Astrocyte of the cerebellum (primary cell): ENCODE data around the gene ADAMTS17.

Experiments used
- DNase-seq: peaks from one replicate; pipeline ENCODE4 v3.0.0-alpha.2; 2011; ENCODE audit warnings: low read depth
- H3K4me3 ChIP-seq: 2 replicates; pipeline ENCODE4 v1.5.1; 2011; ENCODE audit warnings: mild to moderate bottlenecking, low read depth, low read length, moderate library complexity
- in situ Hi-C: cut with HindIII; loops from 2 replicates; pipeline ENCODE4 v1.10.0; 2017; ENCODE audit warnings: low sequenced_read_pairs
- TF ChIP-seq, protein P1 (sequence below): IDR thresholded peaks from 2 replicates; pipeline ENCODE4 v1.5.1; 2012; ENCODE audit warnings: low read length, low read depth, moderate library complexity, mild to moderate bottlenecking; ENCODE audit errors: missing control alignments

The ADAMTS17 gene

DNA sequence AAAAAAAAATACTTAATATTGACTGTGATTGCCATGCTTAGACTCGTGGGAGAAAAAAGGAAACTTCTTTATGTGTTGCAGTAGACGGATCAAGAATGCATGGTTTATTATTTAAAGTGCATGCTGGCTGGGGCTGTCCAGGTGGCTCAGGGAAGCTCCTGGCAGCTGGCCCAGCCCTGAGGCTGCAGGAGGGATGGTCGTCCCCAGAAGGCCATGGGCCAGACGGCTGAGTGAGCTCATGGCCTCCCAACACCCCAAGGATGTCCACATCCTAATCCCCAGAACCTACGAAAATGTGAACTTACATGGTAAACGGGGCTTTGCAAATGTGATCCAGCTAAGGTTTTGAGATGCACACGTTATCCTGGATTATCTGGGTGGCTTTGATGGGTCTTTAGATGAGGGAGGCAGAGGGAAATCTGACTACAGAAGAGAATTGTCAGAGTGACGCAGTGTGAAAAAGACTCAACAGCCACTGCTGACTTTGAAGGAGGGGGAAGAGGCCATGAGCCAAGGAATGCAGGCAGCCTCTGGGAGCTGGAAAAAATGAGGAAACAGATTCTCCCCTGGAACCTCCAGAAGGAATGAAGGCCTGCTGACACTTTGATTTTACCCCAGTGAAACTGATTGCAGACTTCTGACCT is 29.8 kb downstream of the ADAMTS17 start:
- H3K4me3 ChIP-seq = no peak overlapping the region
- DNase-seq = no peak
- in situ Hi-C loops = no loop called here
- TF ChIP-seq, protein P1, sequence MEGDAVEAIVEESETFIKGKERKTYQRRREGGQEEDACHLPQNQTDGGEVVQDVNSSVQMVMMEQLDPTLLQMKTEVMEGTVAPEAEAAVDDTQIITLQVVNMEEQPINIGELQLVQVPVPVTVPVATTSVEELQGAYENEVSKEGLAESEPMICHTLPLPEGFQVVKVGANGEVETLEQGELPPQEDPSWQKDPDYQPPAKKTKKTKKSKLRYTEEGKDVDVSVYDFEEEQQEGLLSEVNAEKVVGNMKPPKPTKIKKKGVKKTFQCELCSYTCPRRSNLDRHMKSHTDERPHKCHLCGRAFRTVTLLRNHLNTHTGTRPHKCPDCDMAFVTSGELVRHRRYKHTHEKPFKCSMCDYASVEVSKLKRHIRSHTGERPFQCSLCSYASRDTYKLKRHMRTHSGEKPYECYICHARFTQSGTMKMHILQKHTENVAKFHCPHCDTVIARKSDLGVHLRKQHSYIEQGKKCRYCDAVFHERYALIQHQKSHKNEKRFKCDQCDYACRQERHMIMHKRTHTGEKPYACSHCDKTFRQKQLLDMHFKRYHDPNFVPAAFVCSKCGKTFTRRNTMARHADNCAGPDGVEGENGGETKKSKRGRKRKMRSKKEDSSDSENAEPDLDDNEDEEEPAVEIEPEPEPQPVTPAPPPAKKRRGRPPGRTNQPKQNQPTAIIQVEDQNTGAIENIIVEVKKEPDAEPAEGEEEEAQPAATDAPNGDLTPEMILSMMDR = no peak

DNA sequence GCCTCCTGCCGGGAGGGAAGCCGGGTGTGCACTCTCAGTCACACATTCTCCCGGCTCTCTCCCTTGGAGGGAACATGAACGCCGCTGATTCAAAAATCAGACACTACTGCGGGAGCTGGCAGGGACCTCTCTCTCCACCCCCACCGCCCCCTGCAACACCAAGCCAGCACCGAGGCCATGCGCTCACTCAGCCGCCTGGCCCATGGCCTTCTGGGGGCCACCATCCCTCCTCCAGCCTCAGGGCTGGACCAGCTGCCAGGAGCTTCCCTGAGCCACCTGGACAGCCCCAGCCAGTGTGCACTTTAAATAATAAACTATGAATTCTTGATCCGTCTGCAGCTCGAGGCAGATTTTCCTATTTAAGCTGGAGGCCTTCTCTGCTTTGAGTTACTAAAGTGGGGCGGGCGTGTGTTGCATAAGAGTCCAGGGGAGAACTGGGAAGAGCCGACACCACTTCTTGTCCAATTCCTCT is 30.6 kb downstream of the ADAMTS17 start:
- in situ Hi-C loops = no loop called here
- DNase-seq = no peak
- no peak overlapping the region for H3K4me3 ChIP-seq
- TF ChIP-seq, protein P1 = no peak

DNA sequence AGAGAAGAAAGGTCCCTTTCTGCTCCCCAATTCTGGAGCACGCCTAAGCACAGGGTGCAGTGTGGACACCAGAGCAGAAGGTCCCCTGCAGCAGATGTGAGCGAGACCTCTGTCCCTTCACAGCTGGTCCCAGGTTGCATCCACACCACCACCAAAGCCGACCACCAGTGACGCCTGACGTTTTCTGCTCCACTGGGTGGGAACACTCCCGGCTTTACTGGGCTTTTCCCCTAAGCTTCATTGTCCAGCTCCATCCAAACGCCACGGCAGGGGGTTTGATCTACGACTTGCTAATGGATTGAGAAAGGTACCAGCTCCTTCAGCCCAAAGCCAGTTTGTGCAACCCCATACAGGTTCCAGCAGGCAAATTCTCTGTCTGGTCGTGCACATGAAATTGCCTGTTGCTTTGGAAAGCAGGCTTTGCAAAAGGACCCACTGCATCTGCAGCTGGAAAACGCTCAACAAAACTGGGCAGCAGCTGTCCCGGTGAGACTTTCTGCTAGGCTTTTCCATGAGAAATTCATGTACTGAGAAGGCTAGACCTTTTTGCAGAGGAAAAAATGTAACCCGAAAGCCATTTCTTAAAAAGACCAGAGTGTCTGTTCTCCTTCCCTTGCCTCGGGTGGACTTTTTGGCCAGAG is 31.1 kb downstream of the ADAMTS17 start:
- TF ChIP-seq, protein P1 = no peak
- DNase-seq = no peak
- in situ Hi-C loops = no loop called here
- H3K4me3 ChIP-seq = no peak overlapping the region

DNA sequence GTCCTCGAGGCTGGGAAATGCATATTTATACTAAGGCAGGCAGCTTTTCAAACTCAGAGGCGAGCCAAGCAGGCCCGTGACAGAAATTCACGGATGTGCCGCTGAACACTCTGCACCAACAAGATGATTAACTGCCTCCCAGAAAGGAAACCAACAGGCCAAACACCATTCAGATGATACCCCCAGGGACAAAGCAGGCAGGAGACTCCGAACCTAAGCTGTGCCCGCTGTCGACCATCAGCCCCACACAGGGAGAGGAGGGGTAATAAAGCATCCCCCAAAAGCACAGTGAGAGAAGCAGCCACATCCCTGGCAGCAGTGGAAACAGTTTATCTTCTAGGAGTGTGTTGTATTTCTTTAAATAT is 31.8 kb downstream of the ADAMTS17 start:
- DNase-seq = no peak
- TF ChIP-seq, protein P1 = no peak
- in situ Hi-C loops = no loop called here
- H3K4me3 ChIP-seq = no peak overlapping the region

DNA sequence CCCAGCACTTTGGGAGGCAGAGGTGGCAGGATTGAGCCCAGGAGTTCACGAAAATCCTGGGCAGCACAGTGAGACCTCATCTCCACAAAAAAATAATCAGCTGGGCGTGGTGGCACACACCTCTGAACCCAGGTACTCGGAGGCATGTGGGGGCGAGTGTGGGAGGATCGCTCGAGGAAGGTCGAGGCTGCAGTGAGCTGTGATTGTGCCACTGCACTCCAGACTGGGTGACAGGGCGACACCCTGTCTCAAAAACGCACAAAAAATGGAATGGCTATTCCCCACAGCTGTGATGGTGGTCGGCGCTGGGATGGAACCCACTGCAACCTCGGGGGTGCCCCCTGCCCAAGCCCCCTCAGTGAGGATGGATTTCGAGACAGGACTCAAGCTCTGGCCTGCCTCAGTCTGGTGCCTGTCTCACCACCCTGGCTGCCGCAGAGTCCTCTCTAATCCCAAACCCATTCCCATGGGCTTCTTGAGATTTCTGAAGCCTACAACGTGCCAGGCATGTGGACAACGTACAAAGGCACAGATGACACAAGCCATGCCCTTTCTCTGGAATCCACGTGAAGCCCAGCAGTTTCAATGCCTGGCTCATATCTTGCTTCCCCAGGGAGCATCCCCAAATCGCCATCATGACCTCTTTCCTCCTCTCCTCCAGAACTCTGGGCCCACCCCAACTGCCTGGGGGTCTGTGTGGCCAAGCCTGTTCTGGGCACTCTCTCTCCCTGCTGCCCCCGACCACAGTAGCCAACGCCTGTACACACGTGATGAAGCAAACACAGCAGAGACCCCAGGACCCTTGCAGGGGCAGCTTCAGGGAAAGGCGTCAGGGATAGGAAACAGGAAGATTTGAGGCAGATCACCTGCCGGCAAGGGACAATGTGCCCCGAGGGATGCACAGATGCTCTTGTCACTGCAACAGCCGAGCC is 32.4 kb downstream of the ADAMTS17 start:
- DNase-seq = no peak
- H3K4me3 ChIP-seq = no peak overlapping the region
- in situ Hi-C loops = no loop called here
- TF ChIP-seq, protein P1 = no peak

DNA sequence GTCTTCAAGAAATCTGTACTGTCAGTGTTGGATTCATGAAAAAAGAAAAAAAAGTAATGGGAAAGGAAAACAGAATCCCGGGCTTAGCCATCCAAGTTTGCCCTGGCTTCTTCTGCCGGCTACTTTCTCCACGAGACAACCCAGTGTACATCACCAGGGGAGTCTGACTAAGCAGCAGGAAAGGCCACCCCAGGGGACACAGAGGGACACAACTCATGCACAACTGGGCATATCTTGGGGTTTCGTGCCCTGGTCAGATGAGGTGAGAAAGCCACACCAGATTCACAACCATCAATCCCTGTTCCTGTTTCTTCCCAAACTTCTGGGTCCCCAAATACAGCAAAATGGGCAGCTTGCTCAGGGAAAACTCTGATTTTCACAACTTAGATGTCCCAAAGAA is 33.2 kb downstream of the ADAMTS17 start:
- no peak overlapping the region for H3K4me3 ChIP-seq
- no peak for DNase-seq
- TF ChIP-seq, protein P1 = no peak
- in situ Hi-C loops = no loop called here
